HG03025 (cell line): ENCODE measurements around the gene ATG2B.

Experiments used
- ATAC-seq: cut with Tn5 transposase; IDR thresholded peaks from one replicate; pipeline ENCODE4 v1.9.1; 2021; ENCODE audit warnings: mild to moderate bottlenecking, moderate library complexity; ENCODE audit not compliant: unreplicated experiment, low FRiP score

Gene ATG2B

GRCh38 chr14:96318836-96319235 is 44.3 kb downstream of the ATG2B start:
- no peak for ATAC-seq

- ATAC-seq, result no peak
These were observed 47.1 kb downstream of the ATG2B start for GRCh38 chr14:96316087-96316486.

GRCh38 chr14:96310906-96311305 is 52.2 kb downstream of the ATG2B start:
- ATAC-seq, result no peak

- no peak for ATAC-seq
These were observed 53.2 kb downstream of the ATG2B start for GRCh38 chr14:96309896-96310330.

GRCh38 chr14:96309133-96309895 is 53.8 kb downstream of the ATG2B start:
- ATAC-seq, result no peak

- no peak for ATAC-seq
These were observed 55.7 kb downstream of the ATG2B start for GRCh38 chr14:96307434-96307833.

- ATAC-seq, result no peak
These were observed 58.2 kb downstream of the ATG2B start for GRCh38 chr14:96304956-96305355.

GRCh38 chr14:96303981-96304380 is 59.2 kb downstream of the ATG2B start:
- no peak for ATAC-seq

GRCh38 chr14:96299441-96299840 is 63.7 kb downstream of the ATG2B start:
- ATAC-seq, result no peak

- no peak for ATAC-seq
These were observed 65.1 kb downstream of the ATG2B start for GRCh38 chr14:96297997-96298515.

GRCh38 chr14:96297000-96297399 is 66.1 kb downstream of the ATG2B start:
- ATAC-seq, result no peak

- no peak for ATAC-seq
These were observed 68.9 kb downstream of the ATG2B start for GRCh38 chr14:96294246-96294645.

GRCh38 chr14:96287856-96288255 is 75.3 kb downstream of the ATG2B start:
- ATAC-seq, result no peak

- no peak for ATAC-seq
These were observed 76.9 kb downstream of the ATG2B start for GRCh38 chr14:96286251-96286650.

GRCh38 chr14:96285667-96286066 is 77.5 kb downstream of the ATG2B start:
- ATAC-seq, result no peak

- ATAC-seq, result no peak
These were observed 78.7 kb downstream of the ATG2B start for GRCh38 chr14:96284430-96284829.

GRCh38 chr14:96284008-96284407 is 79.1 kb downstream of the ATG2B start:
- ATAC-seq, result no peak

- ATAC-seq, result no peak
These were observed 81.7 kb downstream of the ATG2B start for GRCh38 chr14:96281486-96281885.

- no peak for ATAC-seq
These were observed 83.0 kb downstream of the ATG2B start for GRCh38 chr14:96280104-96280503.

GRCh38 chr14:96279564-96279963 is 83.6 kb downstream of the ATG2B start:
- ATAC-seq, result no peak

GRCh38 chr14:96277890-96278289 is 85.3 kb downstream of the ATG2B start:
- no peak for ATAC-seq
